C4-2B (cell line): ENCODE measurements around the gene FBXO27.
"Not testable (repeated sequence)": the region's sequence is repeated elsewhere in the genome, so short reads cannot be mapped to it uniquely, and the experiment has no call there.

ENCODE experiments used
- H3K27ac ChIP-seq: fragments of 450-650 bp; 2 replicates; pipeline ENCODE4 v1.5.1; 2017
- ZFX ChIP-seq: fragments of 450-650 bp; IDR thresholded peaks from 2 replicates; pipeline ENCODE4 v1.6.1; 2017
- TF ChIP-seq, protein P1 (sequence below): fragments of 450-650 bp; conservative IDR thresholded peaks from 2 replicates; pipeline ENCODE4 v1.5.1; 2017; ENCODE audit warnings: mild to moderate bottlenecking

FBXO27 gene

DNA sequence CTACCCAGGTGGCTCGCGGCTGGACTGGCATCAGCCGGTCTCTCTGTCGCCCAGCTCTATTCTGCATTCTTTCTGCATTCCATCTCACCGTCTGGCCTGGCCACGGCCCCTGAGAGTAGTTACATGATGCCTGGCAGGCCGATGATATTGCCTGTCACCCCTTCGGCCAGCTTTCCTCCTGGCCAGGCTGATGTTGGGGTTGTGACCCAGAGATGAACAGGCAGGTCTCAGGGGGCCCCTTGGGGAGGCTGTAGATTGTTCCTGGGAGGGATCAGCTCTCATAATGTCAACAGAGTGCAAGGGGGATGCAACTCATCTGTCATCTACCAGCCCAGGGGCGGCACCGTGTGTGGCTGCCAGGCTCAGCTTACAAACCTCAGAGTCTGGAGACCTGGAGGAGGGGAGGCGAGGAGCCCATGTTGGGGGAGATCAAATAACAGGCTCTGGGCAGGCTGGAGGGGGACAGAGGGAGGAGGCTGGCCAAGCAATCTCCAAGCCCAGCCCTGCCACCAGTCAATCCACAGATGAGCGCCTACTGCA lies 43.2 kb downstream of the FBXO27 start:
- no peak overlapping the region for H3K27ac ChIP-seq
- TF ChIP-seq, protein P1, sequence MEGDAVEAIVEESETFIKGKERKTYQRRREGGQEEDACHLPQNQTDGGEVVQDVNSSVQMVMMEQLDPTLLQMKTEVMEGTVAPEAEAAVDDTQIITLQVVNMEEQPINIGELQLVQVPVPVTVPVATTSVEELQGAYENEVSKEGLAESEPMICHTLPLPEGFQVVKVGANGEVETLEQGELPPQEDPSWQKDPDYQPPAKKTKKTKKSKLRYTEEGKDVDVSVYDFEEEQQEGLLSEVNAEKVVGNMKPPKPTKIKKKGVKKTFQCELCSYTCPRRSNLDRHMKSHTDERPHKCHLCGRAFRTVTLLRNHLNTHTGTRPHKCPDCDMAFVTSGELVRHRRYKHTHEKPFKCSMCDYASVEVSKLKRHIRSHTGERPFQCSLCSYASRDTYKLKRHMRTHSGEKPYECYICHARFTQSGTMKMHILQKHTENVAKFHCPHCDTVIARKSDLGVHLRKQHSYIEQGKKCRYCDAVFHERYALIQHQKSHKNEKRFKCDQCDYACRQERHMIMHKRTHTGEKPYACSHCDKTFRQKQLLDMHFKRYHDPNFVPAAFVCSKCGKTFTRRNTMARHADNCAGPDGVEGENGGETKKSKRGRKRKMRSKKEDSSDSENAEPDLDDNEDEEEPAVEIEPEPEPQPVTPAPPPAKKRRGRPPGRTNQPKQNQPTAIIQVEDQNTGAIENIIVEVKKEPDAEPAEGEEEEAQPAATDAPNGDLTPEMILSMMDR, result no peak
- no peak for TF ChIP-seq ZFX

DNA sequence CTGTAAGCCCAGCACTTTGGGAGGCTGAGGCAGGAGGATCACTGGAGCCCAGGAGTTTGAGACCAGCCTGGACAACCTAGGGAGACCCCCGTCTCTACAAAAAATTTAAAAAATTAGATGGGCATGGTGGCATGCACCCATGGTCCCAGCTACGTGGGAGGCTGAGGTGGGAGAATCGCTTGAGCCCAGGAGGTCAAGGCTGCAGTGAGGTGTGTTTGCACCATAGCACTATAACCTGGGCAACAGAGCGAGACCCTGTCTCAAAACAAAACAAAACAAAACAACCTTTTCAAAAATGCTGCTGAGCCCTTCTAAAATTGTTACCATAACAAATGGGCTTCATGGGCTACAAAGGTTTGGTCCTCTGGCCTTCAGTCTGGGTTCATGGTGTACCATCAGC lies 43.7 kb downstream of the FBXO27 start:
- not testable (repeated sequence) for H3K27ac ChIP-seq

DNA sequence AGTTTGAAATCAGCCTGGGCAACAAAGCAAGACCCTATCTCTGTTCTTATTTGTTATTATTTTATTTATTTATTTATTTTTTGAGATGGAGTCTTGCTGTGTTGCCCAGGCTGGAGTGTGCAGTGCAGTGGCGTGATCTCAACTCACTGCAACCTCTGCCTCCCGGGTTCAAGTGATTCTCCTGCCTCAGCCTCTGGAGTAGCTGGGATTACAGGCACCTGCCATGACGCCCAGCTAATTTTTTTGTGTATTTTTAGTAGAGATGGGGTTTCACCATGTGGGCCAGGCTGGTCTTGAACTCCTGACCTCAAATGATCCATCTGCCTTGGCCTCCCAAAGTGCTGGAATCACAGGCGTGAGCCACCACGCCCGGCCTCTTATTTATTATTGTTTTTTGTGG lies 44.6 kb downstream of the FBXO27 start:
- not testable (repeated sequence) for H3K27ac ChIP-seq

DNA sequence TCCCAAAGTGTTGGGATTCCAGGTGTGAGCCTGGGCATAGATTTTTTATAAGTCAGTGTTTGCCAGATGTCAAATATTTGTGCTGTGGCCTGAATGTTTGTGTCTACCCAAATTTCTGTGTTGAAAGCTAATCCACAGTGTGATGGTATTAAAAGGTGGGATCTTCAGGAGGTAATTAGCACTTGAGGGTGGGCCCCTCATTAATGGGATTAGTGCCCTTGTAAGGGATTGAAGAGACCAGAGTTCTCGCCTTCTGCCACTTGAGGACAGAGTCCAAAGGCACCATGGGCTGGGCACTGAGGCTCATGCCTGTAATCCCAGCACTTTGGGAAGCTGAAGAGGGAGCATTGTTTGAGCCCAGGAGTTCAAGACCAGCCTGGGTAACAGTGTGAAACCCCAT lies 47.1 kb downstream of the FBXO27 start:
- no peak for TF ChIP-seq ZFX
- TF ChIP-seq, protein P1, result no peak
- no peak overlapping the region for H3K27ac ChIP-seq

DNA sequence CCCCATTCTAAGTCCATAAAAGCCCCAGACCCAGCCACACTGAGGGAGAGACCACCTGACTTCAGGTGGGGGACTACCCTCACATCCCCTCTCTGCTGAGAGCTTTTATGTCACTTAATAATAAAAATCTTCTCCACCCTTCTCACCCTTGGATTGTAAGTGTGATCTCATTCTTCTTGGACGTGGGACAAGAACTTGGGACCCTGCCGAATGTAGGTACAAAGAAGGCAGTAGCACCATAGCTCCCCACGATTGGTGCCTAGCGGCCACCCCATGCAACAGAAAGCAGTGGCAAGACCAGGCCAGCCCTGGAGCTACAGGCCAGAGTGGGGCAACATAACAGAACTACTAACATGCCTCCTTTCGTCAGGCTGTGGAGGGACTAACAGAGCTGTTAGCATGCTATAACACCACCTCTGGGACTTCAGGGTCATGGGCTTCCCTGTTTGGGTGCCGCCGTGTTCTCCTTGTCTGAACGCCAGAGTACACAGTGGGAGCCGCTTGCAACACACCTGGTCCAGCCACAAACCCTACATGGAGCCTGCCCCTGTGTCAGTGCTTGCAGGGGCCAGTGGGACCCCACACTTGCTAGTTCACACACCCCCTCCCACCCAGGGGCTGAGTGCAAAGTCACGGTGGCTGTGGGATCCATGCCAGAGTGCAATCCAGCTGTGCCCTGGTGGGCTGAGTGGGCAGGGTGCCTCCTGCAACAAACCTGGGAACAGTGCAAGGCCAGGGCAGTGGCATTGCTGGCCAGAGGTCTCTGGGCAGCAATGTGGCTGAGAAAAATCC lies 51.6 kb downstream of the FBXO27 start:
- H3K27ac ChIP-seq, result no peak overlapping the region
- no peak for TF ChIP-seq ZFX

DNA sequence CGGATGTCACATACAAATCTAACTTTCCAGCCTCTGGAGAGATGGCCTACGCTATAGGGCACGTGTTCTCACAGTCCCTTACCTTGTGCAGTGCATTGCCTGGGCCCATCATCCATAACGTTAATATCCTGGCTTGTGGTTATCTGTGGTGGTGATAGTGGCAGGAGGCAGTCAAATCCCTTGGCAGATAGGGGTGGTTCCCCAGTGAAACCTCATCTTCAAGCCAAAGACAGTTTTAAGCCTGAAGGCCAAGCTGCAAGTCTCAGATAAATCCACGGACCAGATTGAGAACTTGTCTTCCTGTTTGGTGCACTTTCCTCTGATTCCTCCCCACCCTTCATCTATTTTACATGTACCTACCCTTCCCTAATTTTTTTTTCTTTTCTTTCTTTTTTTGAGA lies 52.5 kb downstream of the FBXO27 start:
- H3K27ac ChIP-seq, result no peak overlapping the region
- TF ChIP-seq, protein P1, result no peak
- no peak for TF ChIP-seq ZFX

DNA sequence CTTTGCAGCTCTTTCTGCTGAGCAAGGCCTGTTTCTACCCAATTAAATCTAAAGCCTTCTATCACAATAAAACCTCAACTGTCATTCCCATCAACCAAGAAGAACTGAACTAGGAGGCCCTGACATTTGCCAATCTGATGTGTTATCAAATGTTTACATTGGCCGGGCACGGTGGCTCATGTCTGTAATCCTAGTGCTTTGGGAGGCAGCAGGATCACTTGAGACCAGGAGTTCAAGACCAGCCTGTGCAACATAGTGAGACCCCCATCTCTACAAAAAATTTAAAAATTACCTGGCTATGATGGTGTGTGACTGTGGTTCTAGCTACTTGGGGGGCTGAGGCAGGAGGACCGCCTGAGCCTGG lies 54.0 kb downstream of the FBXO27 start:
- TF ChIP-seq ZFX, result no peak
- TF ChIP-seq, protein P1, result no peak
- peak overlapping the region; percentile 8 for H3K27ac ChIP-seq

DNA sequence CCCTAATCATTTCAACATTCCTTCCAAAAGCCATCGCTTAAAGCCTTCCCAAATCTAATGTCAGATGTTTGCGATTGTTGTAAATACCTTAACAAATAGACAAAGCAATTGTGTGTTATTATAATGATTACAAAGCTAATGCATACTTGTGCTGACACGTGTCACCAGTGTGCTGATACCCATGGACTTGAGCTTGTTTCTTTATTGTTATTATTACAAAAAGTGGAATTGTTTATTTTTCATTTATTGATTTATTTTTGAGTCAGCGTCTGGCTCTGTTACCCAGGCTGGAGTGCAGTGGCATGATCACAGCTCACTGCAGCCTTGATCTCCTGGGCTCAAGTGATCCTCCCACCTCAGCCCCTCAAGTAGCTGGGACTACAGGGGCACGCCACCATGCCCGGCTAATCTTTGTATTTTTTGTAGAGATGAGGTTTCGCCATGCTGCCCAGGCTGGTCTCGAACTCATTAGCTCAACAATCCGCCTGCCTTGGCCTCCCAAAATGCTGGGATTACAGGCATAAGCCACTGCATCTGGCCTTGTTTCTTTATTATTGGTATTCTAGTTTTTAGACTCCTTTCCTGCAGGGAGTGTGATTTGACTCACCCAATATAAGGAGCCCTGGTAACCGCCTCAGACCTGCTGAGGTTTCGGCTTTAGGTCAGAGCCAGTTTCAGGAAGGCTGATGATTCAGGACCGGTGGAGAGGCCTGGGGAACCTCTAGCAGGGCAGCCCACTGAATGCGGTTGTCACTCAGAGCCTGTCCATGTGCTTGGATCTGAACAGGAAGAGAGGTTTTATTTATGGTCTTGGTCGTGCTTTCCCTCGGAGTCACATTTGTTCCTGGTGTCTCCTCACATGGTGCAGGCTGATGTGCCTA lies 54.7 kb downstream of the FBXO27 start:
- peak overlapping the region; percentile 8 for H3K27ac ChIP-seq
- TF ChIP-seq, protein P1, result no peak
- no peak for TF ChIP-seq ZFX
